B cell (primary cell): ENCODE data around the gene GCNT2. TPM values are rescaled to one million over a fixed set of nuclear protein-coding genes. Genes with fewer than 3 reads are reported as not detected.

Source experiments
- ATAC-seq: fragments of 200-7000 bp; cut with Tn5 transposase; one replicate; pipeline ENCODE4 v1.10.0; 2021; ENCODE audit warnings: low read depth, mild to moderate bottlenecking, moderate number of reproducible peaks, moderate library complexity
- CTCF ChIA-PET: fragments of 350-600 bp; sonication (Branson Sonifier 250); formaldehyde crosslinking; loops from one replicate; lab custom pipeline; 2021; ENCODE audit warnings: antibody characterized with exemption, inconsistent platforms; lab: Charles Lee
- POLR2A ChIA-PET: fragments of 350-600 bp; sonication (Branson Sonifier 250); formaldehyde crosslinking; loops from one replicate; lab custom pipeline; 2021; ENCODE audit warnings: antibody characterized with exemption; lab: Charles Lee
- DNase-seq: peaks from one replicate; pipeline ENCODE4 v3.0.0; 2013
- H2AFZ ChIP-seq: 2 replicates; pipeline ENCODE4 v1.6.1; 2012; ENCODE audit warnings: mild to moderate bottlenecking, low read depth, low read length; ENCODE audit not compliant: insufficient read depth, poor library complexity, severe bottlenecking
- H3K27ac ChIP-seq, 2 donors: 1 replicate in 1 of 2; 2 replicates in 1 of 2; pipeline ENCODE4 v1.5.1; 2012 to 2013; ENCODE audit warnings: low read length in 2 of 2, mild to moderate bottlenecking in 2 of 2, moderate library complexity in 1 of 2
- H3K27me3 ChIP-seq, 4 experiments: fragments of 200-600 bp in 1 of 4; sonication (generic) in 1 of 4; replicated peaks in 1 of 4; 1 replicate in 2 of 4; 2 replicates in 2 of 4; pipeline versions ENCODE4 v1.6.1 to v1.7.0; 2013 to 2016; ENCODE audit warnings: low read length in 3 of 4, mild to moderate bottlenecking in 2 of 4, mixed read lengths in 1 of 4, moderate library complexity in 1 of 4; ENCODE audit not compliant: insufficient read depth in 4 of 4, control insufficient read depth in 3 of 4; ENCODE audit errors: control extremely low read depth in 1 of 4
- H3K36me3 ChIP-seq, 2 experiments: replicated peaks in 1 of 2; 1 replicate in 1 of 2; 2 replicates in 1 of 2; pipeline versions ENCODE4 v1.6.1 to v1.7.1; 2013; ENCODE audit warnings: low read length in 1 of 2; ENCODE audit not compliant: insufficient read depth in 2 of 2, control insufficient read depth in 1 of 2; ENCODE audit errors: control extremely low read depth in 1 of 2, extremely low read depth in 1 of 2
- H3K4me1 ChIP-seq, 2 donors: fragments of 200-600 bp in 1 of 2; sonication (generic) in 1 of 2; 1 replicate in 1 of 2; 2 replicates in 1 of 2; pipeline versions ENCODE4 v1.5.1 to v1.6.1; 2013 to 2017; ENCODE audit warnings: low read length in 2 of 2; ENCODE audit not compliant: control insufficient read depth in 2 of 2, insufficient read depth in 2 of 2
- H3K4me2 ChIP-seq: replicated peaks from 2 replicates; pipeline ENCODE3; 2012; ENCODE audit warnings: mild to moderate bottlenecking, low read depth, low read length; ENCODE audit not compliant: poor library complexity, severe bottlenecking
- H3K4me3 ChIP-seq, 5 experiments: fragments of 200-600 bp in 1 of 5; sonication (generic) in 1 of 5; 1 replicate in 3 of 5; 2 replicates in 2 of 5; pipeline versions ENCODE4 v1.5.1 to v1.7.0; 2011 to 2016; ENCODE audit warnings: low read length in 4 of 5, mild to moderate bottlenecking in 4 of 5, low read depth in 2 of 5, control low read depth in 1 of 5, moderate library complexity in 1 of 5; ENCODE audit not compliant: insufficient read depth in 1 of 5; ENCODE audit errors: control extremely low read depth in 1 of 5, extremely low read depth in 1 of 5
- H3K79me2 ChIP-seq: fragments of 200-600 bp; sonication (generic); one replicate; pipeline ENCODE4 v1.6.0; 2016; ENCODE audit warnings: low read length; ENCODE audit not compliant: control insufficient read depth, insufficient read depth
- H3K9ac ChIP-seq: fragments of 200-600 bp; sonication (generic); 2 replicates; pipeline ENCODE4 v1.6.1; 2017; ENCODE audit warnings: mild to moderate bottlenecking, low read length, moderate library complexity
- H3K9me3 ChIP-seq, 3 donors: one replicate each; pipeline versions ENCODE4 v1.6.1 to v1.7.1; 2013; ENCODE audit warnings: low read length in 2 of 3; ENCODE audit not compliant: control insufficient read depth in 2 of 3, insufficient read depth in 1 of 3; ENCODE audit errors: control extremely low read depth in 1 of 3
- H4K20me1 ChIP-seq: 2 replicates; pipeline ENCODE4 v1.6.0; 2012; ENCODE audit warnings: mild to moderate bottlenecking, low read length; ENCODE audit not compliant: insufficient read depth, control insufficient read depth, poor library complexity, severe bottlenecking
- H3K27ac Mint-ChIP-seq: one replicate; pipeline ENCODE4 v1.8.0; 2021; ENCODE audit warnings: mixed read lengths
- H3K27me3 Mint-ChIP-seq: one replicate; pipeline ENCODE4 v1.8.0; 2021; ENCODE audit warnings: mixed read lengths
- H3K4me1 Mint-ChIP-seq: one replicate; pipeline ENCODE4 v1.8.0; 2021; ENCODE audit warnings: mixed read lengths
- H3K4me3 Mint-ChIP-seq: one replicate; pipeline ENCODE4 v1.8.0; 2021; ENCODE audit warnings: mixed read lengths
- H3K9me3 Mint-ChIP-seq: one replicate; pipeline ENCODE4 v1.8.0; 2022; ENCODE audit warnings: mixed read lengths; ENCODE audit not compliant: insufficient read depth
- EZH2 ChIP-seq: IDR thresholded peaks from 2 replicates; pipeline ENCODE4 v1.6.1; 2012; ENCODE audit warnings: borderline replicate concordance, low read depth, mild to moderate bottlenecking, moderate library complexity, low read length; ENCODE audit not compliant: insufficient read depth, poor library complexity, severe bottlenecking
- WGBS: methylation state at CpG from one replicate; pipeline ENCODE4 v1.1.5; 2013; ENCODE audit warnings: missing lambda C conversion rate; ENCODE audit not compliant: insufficient coverage; 5-methylcytosine and 5-hydroxymethylcytosine counted together
- intact Hi-C: fragments of 100-400 bp; cut with micrococcal nuclease; formaldehyde crosslinking; loops from one replicate; pipeline ENCODE4 v1.10.0; 2022
- polyA plus RNA-seq: library from polyadenylated mRNA; depleted of rRNA; stranded (reverse); fragments of >200 nt; gene quantifications from 2 replicates; pipeline ENCODE4 v1.2.3, GENCODE V29; 2012
- total RNA-seq, 2 donors: library from RNA; stranded (reverse); fragments of 120-200 nt in 1 of 2; gene quantifications; 1 replicate in 1 of 2; 2 replicates in 1 of 2; pipeline versions ENCODE4 v1.2.3 to v1.2.4, GENCODE V29; 2013 to 2022
- TF ChIP-seq, protein P1 (sequence below): fragments of 200-600 bp; IDR thresholded peaks from one replicate; pipeline ENCODE4 v1.8.0; 2022; ENCODE audit warnings: antibody characterized with exemption, mild to moderate bottlenecking

The GCNT2 gene
- total and polyA plus RNA-seq, 2 donors (not counting 1 experiment from before 2014, with no cell fraction given): 6.8 to 32.1 TPM

- DNase-seq: no peak
- Histone ChIP-seq H3K9me3 (no peaks in the 10 kb centered on the region), H3K79me2 (peaks cover 3% of the 10 kb centered on the region), H3K9ac (no peak overlapping the region), H3K27me3 (no peaks in the 10 kb centered on the region), H3K4me3 (no peak overlapping the region), H4K20me1 (no peaks in the 10 kb centered on the region), H3K27ac (no peak overlapping the region), H3K4me2 (no peak overlapping the region), H3K4me1 (no peaks in the 10 kb centered on the region), H2AFZ (no peak overlapping the region), H3K36me3 (peaks cover 4 to 40% of the 10 kb centered on the region in 2 experiments)
- H3K27ac Mint-ChIP-seq: no peak overlapping the region
- CTCF ChIA-PET: no interaction called here
- H3K4me3 Mint-ChIP-seq: no peak overlapping the region
- H3K9me3 Mint-ChIP-seq: peaks cover 2% of the 10 kb centered on the region
- no CpG with 5 or more reads among the region's 1 CpG for WGBS
- H3K27me3 Mint-ChIP-seq: no peaks in the 10 kb centered on the region
- H3K4me1 Mint-ChIP-seq: no peaks in the 10 kb centered on the region
- TF ChIP-seq, protein P1, sequence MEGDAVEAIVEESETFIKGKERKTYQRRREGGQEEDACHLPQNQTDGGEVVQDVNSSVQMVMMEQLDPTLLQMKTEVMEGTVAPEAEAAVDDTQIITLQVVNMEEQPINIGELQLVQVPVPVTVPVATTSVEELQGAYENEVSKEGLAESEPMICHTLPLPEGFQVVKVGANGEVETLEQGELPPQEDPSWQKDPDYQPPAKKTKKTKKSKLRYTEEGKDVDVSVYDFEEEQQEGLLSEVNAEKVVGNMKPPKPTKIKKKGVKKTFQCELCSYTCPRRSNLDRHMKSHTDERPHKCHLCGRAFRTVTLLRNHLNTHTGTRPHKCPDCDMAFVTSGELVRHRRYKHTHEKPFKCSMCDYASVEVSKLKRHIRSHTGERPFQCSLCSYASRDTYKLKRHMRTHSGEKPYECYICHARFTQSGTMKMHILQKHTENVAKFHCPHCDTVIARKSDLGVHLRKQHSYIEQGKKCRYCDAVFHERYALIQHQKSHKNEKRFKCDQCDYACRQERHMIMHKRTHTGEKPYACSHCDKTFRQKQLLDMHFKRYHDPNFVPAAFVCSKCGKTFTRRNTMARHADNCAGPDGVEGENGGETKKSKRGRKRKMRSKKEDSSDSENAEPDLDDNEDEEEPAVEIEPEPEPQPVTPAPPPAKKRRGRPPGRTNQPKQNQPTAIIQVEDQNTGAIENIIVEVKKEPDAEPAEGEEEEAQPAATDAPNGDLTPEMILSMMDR: no peak
- TF ChIP-seq EZH2: no peak
- intact Hi-C loops: no loop called here
- no peak for ATAC-seq
- POLR2A ChIA-PET: no interaction called here
Observed at GRCh38 chr6:10627800-10628199, 106.6 kb downstream of the GCNT2 start.

DNA sequence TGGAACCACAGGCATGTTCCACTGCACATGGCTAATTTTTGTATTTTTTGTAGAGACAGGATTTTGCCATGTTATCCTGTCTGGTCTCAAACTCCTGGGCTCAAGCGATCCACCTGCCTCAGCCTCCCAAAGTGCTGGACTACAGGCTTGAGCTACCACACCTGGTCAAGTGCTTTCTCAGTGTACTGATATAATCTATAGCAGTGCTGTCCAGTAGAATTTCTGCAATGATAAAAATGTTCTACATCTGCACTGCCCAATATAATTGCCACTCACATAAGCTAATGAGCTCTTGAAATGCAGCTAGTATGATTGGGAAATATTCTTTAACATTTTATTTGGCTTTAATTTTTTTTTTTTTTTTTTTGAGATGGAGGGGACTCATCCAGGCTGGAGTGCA lies 109.0 kb downstream of the GCNT2 start:
- H3K79me2 ChIP-seq: no peaks in the 10 kb centered on the region
- H3K4me3 ChIP-seq: no peak overlapping the region
- H3K4me1 ChIP-seq: no peaks in the 10 kb centered on the region
- H3K27ac ChIP-seq: no peak overlapping the region
- H3K4me3 Mint-ChIP-seq: no peak overlapping the region
- ATAC-seq: no peak
- intact Hi-C loops: no loop called here
- TF ChIP-seq EZH2: no peak
- TF ChIP-seq, protein P1: no peak
- CTCF ChIA-PET: interaction anchor here (0.6 kb wide), 1 partner anchor 52 kb away, joined by 3 read pairs; no protein-coding TSS in a partner anchor
- peaks cover 2 to 27% of the 10 kb centered on the region in 2 experiments for H3K36me3 ChIP-seq
- no peak overlapping the region for H3K9ac ChIP-seq
- no CpG with 5 or more reads among the region's 1 CpG for WGBS
- POLR2A ChIA-PET: interaction anchor here (0.7 kb wide), 1 partner anchor 117 kb away, joined by 5 read pairs; the partner anchor contains the start of gene TMEM14B
- no peaks in the 10 kb centered on the region for H3K27me3 ChIP-seq
- peaks cover 5% of the 10 kb centered on the region for H3K4me1 Mint-ChIP-seq
- H3K27me3 Mint-ChIP-seq: no peaks in the 10 kb centered on the region
- no peak overlapping the region for H2AFZ ChIP-seq
- H3K27ac Mint-ChIP-seq: no peak overlapping the region
- no peaks in the 10 kb centered on the region for H3K9me3 ChIP-seq
- DNase-seq: no peak
- H3K4me2 ChIP-seq: no peak overlapping the region
- H3K9me3 Mint-ChIP-seq: no peaks in the 10 kb centered on the region
- H4K20me1 ChIP-seq: no peaks in the 10 kb centered on the region
